Measurements from ENCODE around the gene FAM131A. TPM values are rescaled to one million over a fixed set of nuclear protein-coding genes. Genes with fewer than 3 reads are reported as not detected.

Gene FAM131A
- total and polyA plus RNA-seq, 9 of the 15 experiments (the other 6 are each of a cell fraction or from before 2014, with no cell fraction given), result 0.48 to 11.1 (median 4.3) TPM

GRCh38 chr3:184291738-184292445, 45.5 kb upstream of the FAM131A start:
- POLR2A ChIA-PET, result interaction anchor here (0.5 to 0.6 kb wide), 2 partner anchors 110 to 274 kb away, joined by 3 read pairs; no protein-coding TSS in a partner anchor
- intact Hi-C loops (cut with micrococcal nuclease), result no loop called here
- Histone ChIP-seq H3K4me2 (ENCODE audit: insufficient read depth, low read length) (no peak overlapping the region), H3K9ac (ENCODE audit: insufficient read depth in 1 of 2, low read depth in 2 of 2, low read length in 2 of 2) (peak overlapping the region in 1 of 2 experiments; percentile 74; a peak in 2 of 4 replicates), H3K4me3 (no peak overlapping the region), H3K36me3 (ENCODE audit: control insufficient read depth, insufficient read depth, low read length) (no peaks in the 10 kb centered on the region), H3K9me1 (ENCODE audit: control insufficient read depth, insufficient read depth, low read length) (no peaks in the 10 kb centered on the region), H4K20me1 (replicated peaks; ENCODE audit: control insufficient read depth, insufficient read depth, low read length) (no peaks in the 10 kb centered on the region), H3K4me1 (replicated peaks in 1 of 2; ENCODE audit: control insufficient read depth in 2 of 2, insufficient read depth in 2 of 2, low read length in 2 of 2) (peaks cover 0 to 12% of the 10 kb centered on the region in 2 experiments; a peak in 2 of 5 replicates), H2AFZ (ENCODE audit: low read depth, low read length) (no peak overlapping the region), H3K9me3 (replicated peaks; ENCODE audit: control insufficient read depth, insufficient read depth, low read depth, low read length) (no peaks in the 10 kb centered on the region), H3K27ac (ENCODE audit: extremely low read depth, low read depth, low read length) (no peak overlapping the region), H3K27me3 (ENCODE audit: control insufficient read depth in 2 of 2, insufficient read depth in 2 of 2, low read length in 2 of 2) (peaks cover 16 to 28% of the 10 kb centered on the region in 2 experiments; a peak in 4 of 5 replicates), H3K79me2 (ENCODE audit: control insufficient read depth, insufficient read depth, low read length) (no peaks in the 10 kb centered on the region)
- ATAC-seq (no peak), DNase-seq (ENCODE audit: extremely low read depth in 1 of 4, low spot score in 3 of 4) (no peak), FAIRE-seq (no peak)
- 24% methylated on average over 21 of the region's 21 CpGs for WGBS (ENCODE audit: insufficient coverage, low coverage, missing lambda C conversion rate)
- in situ Hi-C loops (cut with MboI), result no loop called here
- CTCF ChIA-PET (ENCODE audit: low intra/inter-chr PET ratio), result no interaction called here
- TF ChIP-seq, protein P1, sequence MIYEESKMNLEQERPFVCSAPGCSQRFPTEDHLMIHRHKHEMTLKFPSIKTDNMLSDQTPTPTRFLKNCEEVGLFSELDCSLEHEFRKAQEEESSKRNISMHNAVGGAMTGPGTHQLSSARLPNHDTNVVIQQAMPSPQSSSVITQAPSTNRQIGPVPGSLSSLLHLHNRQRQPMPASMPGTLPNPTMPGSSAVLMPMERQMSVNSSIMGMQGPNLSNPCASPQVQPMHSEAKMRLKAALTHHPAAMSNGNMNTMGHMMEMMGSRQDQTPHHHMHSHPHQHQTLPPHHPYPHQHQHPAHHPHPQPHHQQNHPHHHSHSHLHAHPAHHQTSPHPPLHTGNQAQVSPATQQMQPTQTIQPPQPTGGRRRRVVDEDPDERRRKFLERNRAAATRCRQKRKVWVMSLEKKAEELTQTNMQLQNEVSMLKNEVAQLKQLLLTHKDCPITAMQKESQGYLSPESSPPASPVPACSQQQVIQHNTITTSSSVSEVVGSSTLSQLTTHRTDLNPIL (CRISPR knock-in tag; IDR thresholded peaks at IDR 0.05), result no peak
- BruUV-seq (replicated peaks), result no TSS peak

DNA sequence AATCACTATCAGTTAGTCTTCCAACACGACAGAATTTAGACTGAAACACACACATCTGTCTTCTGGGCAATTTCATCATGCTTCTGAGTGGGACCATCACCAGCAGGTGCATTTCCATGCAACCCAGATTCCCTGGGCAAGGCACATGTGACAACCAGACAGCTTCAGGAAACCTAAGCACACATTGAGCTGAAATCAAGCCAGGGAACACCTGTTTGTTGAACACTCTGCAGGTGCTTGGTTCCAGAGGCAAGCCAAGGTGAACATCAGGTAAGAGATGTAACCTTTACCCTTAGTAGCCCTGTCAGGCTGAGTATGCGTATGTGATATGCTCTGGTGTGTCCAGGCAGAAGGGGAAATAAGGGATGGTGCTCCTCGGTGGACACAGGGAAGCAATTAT, 41.6 kb upstream of the FAM131A start:
- no peak overlapping the region for H3K27ac ChIP-seq (ENCODE audit: extremely low read depth, low read depth, low read length)
- no peak overlapping the region for H3K4me3 ChIP-seq
- ChIA-PET CTCF (ENCODE audit: low intra/inter-chr PET ratio) (no interaction called here), POLR2A (interaction anchor here (1.3 kb wide), 1 partner anchor 13 kb away, joined by 3 read pairs; no protein-coding TSS in a partner anchor)
- no peaks in the 10 kb centered on the region for H3K9me1 ChIP-seq (ENCODE audit: control insufficient read depth, insufficient read depth, low read length)
- H4K20me1 ChIP-seq (replicated peaks; ENCODE audit: control insufficient read depth, insufficient read depth, low read length), result no peaks in the 10 kb centered on the region; the same call in 1 of the 2 replicates
- H3K4me2 ChIP-seq (ENCODE audit: insufficient read depth, low read length), result no peak overlapping the region
- 28% methylated on average over 3 of the region's 3 CpGs for WGBS (ENCODE audit: insufficient coverage, low coverage, missing lambda C conversion rate)
- peaks cover 13 to 21% of the 10 kb centered on the region in 2 experiments; a peak in 4 of 5 replicates for H3K27me3 ChIP-seq (ENCODE audit: control insufficient read depth in 2 of 2, insufficient read depth in 2 of 2, low read length in 2 of 2)
- peaks cover 18% of the 10 kb centered on the region for H3K79me2 ChIP-seq (ENCODE audit: control insufficient read depth, insufficient read depth, low read length)
- ATAC-seq (no peak), FAIRE-seq (no peak), DNase-seq (ENCODE audit: extremely low read depth in 1 of 4, low spot score in 3 of 4) (no peak)
- no TSS peak for BruUV-seq (replicated peaks)
- no peak overlapping the region for H2AFZ ChIP-seq (ENCODE audit: low read depth, low read length)
- no peak overlapping the region for H3K9ac ChIP-seq (ENCODE audit: insufficient read depth in 1 of 2, low read depth in 2 of 2, low read length in 2 of 2)
- no peaks in the 10 kb centered on the region for H3K9me3 ChIP-seq (replicated peaks; ENCODE audit: control insufficient read depth, insufficient read depth, low read depth, low read length)
- intact Hi-C loops (cut with micrococcal nuclease) (loop anchor here (5.0 kb wide), 1 partner anchor 123 kb away; the partner anchor contains the start of gene AP2M1), in situ Hi-C loops (cut with MboI) (no loop called here)
- H3K4me1 ChIP-seq (replicated peaks in 1 of 2; ENCODE audit: control insufficient read depth in 2 of 2, insufficient read depth in 2 of 2, low read length in 2 of 2), result peaks cover 7 to 21% of the 10 kb centered on the region in 2 experiments; a peak in 4 of 5 replicates
- peaks cover 10% of the 10 kb centered on the region for H3K36me3 ChIP-seq (ENCODE audit: control insufficient read depth, insufficient read depth, low read length)
- TF ChIP-seq ZNF24 (IDR thresholded peaks at IDR 0.05) (no peak), MAFG (tag; conservative IDR thresholded peaks at IDR 0.05) (no peak), ZFP30 (CRISPR knock-in tag; IDR thresholded peaks at IDR 0.05; ENCODE audit: borderline replicate concordance) (no peak), ZNF354B (CRISPR knock-in tag; IDR thresholded peaks at IDR 0.05) (no peak), SRSF3 (IDR thresholded peaks at IDR 0.05; ENCODE audit: insufficient read depth, low read length) (no peak), ZNF197 (CRISPR knock-in tag; IDR thresholded peaks at IDR 0.05; ENCODE audit: low read depth) (no peak), SRF (CRISPR knock-in tag; IDR thresholded peaks at IDR 0.05) (no peak)
- TF ChIP-seq, protein P2, sequence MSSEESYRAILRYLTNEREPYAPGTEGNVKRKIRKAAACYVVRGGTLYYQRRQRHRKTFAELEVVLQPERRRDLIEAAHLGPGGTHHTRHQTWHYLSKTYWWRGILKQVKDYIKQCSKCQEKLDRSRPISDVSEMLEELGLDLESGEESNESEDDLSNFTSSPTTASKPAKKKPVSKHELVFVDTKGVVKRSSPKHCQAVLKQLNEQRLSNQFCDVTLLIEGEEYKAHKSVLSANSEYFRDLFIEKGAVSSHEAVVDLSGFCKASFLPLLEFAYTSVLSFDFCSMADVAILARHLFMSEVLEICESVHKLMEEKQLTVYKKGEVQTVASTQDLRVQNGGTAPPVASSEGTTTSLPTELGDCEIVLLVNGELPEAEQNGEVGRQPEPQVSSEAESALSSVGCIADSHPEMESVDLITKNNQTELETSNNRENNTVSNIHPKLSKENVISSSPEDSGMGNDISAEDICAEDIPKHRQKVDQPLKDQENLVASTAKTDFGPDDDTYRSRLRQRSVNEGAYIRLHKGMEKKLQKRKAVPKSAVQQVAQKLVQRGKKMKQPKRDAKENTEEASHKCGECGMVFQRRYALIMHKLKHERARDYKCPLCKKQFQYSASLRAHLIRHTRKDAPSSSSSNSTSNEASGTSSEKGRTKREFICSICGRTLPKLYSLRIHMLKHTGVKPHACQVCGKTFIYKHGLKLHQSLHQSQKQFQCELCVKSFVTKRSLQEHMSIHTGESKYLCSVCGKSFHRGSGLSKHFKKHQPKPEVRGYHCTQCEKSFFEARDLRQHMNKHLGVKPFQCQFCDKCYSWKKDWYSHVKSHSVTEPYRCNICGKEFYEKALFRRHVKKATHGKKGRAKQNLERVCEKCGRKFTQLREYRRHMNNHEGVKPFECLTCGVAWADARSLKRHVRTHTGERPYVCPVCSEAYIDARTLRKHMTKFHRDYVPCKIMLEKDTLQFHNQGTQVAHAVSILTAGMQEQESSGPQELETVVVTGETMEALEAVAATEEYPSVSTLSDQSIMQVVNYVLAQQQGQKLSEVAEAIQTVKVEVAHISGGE (CRISPR knock-in tag; IDR thresholded peaks at IDR 0.05), result no peak
